Measurements from ENCODE around the gene STARD7.
A peak's percentile ranks its signal among the peaks of the same experiment; 100 is the strongest.

Gene STARD7

DNA sequence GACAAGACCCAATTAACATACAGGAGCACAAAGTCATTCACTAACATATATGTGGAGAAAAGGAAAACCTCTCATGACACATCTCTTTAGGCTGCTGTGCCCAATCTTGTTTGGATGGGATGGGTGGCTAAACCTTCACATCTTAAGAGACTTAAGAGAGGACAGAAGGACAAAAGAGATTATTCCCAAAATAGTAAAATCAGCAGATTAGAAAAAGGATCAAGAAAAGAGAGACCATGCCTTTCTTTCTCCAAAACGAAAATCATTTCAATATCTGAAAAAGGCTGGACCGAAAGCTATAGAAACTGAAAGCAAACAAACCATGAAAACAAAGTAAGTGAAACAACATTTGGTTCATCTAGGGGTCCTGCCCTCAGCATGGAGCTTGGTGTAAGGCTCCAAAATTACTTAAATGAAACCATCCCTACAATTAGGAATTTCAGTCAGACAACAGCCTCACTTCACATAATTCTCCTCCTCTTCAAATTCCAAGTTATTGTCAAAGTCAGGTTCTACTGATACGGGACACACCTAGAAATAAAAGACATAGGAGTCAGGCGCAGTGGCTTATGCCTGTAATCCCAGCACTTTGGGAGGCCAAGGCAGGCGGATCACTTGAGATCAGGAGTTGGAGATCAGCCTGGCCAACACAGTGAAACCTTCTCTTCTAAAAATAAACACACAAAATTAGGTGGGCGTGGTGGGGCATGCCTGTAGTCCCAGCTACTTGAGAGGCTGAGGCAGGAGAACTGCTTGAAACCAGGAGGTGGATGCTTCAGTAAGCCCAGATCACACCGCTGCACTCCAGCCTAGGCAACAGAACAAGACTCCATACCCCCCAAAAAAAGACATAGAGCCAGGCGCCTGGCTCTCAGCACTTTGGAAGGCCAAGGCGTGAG, 5.2 kb downstream of the STARD7 start:
- Histone ChIP-seq H3K36me3 (ENCODE audit: insufficient read depth) (no peaks in the 10 kb centered on the region), H2AFZ (ENCODE audit: low read depth) (no peak overlapping the region), H3K4me3 (IDR thresholded peaks at IDR 0.05; ENCODE audit: insufficient read depth, low read depth, low read length) (peak overlapping the region; percentile 75), H3K9ac (no peak overlapping the region), H3K27ac (peak overlapping the region; percentile 19; the same call in 1 of the 2 replicates), H3K4me1 (ENCODE audit: low read depth, poor library complexity, severe bottlenecking) (peaks cover 75% of the 10 kb centered on the region), H3K79me2 (ENCODE audit: insufficient read depth, low read depth) (peaks cover 97% of the 10 kb centered on the region), H3K4me2 (peak overlapping the region; percentile 80), H4K20me1 (ENCODE audit: insufficient read depth) (peaks cover 68% of the 10 kb centered on the region), H3K27me3 (ENCODE audit: insufficient read depth, low read depth) (no peaks in the 10 kb centered on the region)
- TF ChIP-seq, protein P1, sequence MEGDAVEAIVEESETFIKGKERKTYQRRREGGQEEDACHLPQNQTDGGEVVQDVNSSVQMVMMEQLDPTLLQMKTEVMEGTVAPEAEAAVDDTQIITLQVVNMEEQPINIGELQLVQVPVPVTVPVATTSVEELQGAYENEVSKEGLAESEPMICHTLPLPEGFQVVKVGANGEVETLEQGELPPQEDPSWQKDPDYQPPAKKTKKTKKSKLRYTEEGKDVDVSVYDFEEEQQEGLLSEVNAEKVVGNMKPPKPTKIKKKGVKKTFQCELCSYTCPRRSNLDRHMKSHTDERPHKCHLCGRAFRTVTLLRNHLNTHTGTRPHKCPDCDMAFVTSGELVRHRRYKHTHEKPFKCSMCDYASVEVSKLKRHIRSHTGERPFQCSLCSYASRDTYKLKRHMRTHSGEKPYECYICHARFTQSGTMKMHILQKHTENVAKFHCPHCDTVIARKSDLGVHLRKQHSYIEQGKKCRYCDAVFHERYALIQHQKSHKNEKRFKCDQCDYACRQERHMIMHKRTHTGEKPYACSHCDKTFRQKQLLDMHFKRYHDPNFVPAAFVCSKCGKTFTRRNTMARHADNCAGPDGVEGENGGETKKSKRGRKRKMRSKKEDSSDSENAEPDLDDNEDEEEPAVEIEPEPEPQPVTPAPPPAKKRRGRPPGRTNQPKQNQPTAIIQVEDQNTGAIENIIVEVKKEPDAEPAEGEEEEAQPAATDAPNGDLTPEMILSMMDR (conservative IDR thresholded peaks at IDR 0.05; ENCODE audit: low read depth, low read length), result no peak

DNA sequence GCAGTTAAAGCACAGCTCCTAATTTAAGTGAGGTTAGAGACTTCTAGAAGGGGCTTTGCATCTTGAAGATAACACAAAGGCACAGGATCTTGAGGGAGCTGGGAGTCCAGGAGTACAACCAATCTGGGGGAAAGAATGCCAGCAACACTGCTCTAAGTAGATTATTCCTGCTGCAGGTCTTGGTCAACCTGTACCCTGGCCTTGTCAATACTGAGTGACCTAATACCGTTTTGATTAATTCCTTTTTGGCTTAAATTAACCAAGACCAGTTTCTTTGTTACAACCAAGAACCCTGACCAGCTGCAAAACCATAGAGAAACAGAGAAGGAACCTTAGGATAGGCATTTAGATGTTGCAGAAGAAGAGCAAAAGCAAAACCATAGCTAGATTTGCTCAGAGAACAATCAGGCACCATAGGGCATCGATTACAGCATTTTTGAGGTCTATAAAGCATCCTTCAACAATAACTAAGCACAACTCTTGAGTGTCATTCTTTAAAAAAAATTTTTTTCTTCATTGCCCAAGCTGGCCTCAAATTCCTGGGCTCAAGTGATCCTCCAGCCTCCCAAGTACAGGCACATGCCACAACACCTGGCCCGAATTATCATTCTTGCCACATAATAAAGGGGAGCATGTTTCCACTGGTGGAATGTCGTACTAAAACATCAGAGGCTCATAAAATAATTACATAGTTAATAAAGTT, 6.3 kb downstream of the STARD7 start:
- no peak overlapping the region for H3K9ac ChIP-seq
- peaks cover 75% of the 10 kb centered on the region for H3K4me1 ChIP-seq (ENCODE audit: low read depth, poor library complexity, severe bottlenecking)
- H3K36me3 ChIP-seq (ENCODE audit: insufficient read depth), result no peaks in the 10 kb centered on the region; the same call in 1 of the 2 replicates
- peaks cover 71% of the 10 kb centered on the region for H4K20me1 ChIP-seq (ENCODE audit: insufficient read depth)
- no peak overlapping the region for H3K4me3 ChIP-seq (IDR thresholded peaks at IDR 0.05; ENCODE audit: insufficient read depth, low read depth, low read length)
- TF ChIP-seq, protein P1 (conservative IDR thresholded peaks at IDR 0.05; ENCODE audit: low read depth, low read length), result no peak
- no peaks in the 10 kb centered on the region for H3K27me3 ChIP-seq (ENCODE audit: insufficient read depth, low read depth)
- H3K27ac ChIP-seq, result no peak overlapping the region; the same call in 1 of the 2 replicates
- H2AFZ ChIP-seq (ENCODE audit: low read depth), result no peak overlapping the region
- peaks cover 100% of the 10 kb centered on the region for H3K79me2 ChIP-seq (ENCODE audit: insufficient read depth, low read depth)
- H3K4me2 ChIP-seq, result peak overlapping the region; percentile 80; the same call in 1 of the 2 replicates

DNA sequence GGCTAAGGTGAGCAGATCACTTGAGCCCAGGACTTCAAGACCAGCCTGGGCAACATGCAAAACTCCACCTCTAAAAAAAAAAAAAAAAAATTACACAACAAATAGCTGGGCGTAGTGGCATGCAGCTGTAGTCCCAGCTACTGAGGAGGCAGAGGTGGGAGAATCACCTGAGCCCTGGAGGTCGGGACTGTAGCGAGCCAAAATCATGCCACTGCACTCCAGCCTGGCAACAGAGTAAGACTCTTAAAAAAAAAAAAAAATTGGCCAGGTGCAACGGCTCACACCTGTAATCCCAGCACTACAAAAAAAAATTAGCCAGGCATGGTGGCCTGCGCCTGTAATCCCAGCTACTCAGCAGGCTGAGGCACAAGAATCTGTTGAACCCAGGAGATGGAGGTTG, 7.3 kb downstream of the STARD7 start:
- TF ChIP-seq, protein P1 (conservative IDR thresholded peaks at IDR 0.05; ENCODE audit: low read depth, low read length), result no peak
- Histone ChIP-seq H4K20me1 (ENCODE audit: insufficient read depth) (peaks cover 65% of the 10 kb centered on the region), H3K4me1 (ENCODE audit: low read depth, poor library complexity, severe bottlenecking) (peaks cover 68% of the 10 kb centered on the region)

DNA sequence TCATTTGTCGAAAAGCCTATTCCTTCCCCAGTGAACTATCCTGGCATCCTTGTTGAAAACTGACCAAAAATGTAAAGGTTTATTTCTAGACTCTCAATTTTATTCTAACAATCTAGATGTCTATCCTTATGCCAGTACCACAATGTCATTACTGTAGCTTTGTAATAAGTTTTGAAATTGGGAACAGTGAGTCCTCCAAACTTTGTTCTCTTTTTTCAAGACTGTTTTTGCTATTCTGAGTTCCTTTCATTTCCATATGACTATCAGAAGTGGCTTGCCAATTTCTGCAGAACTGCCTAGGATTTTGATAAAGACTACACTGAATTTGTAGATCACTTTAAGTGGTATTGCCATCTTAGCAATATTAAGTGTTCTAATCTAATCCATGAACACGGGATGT, 9.7 kb downstream of the STARD7 start:
- Histone ChIP-seq H3K4me1 (ENCODE audit: low read depth, poor library complexity, severe bottlenecking) (peaks cover 44% of the 10 kb centered on the region), H3K36me3 (ENCODE audit: insufficient read depth) (peaks cover 11% of the 10 kb centered on the region; the same call in 1 of the 2 replicates), H3K79me2 (ENCODE audit: insufficient read depth, low read depth) (peaks cover 91% of the 10 kb centered on the region), H2AFZ (ENCODE audit: low read depth) (no peak overlapping the region), H3K4me3 (IDR thresholded peaks at IDR 0.05; ENCODE audit: insufficient read depth, low read depth, low read length) (no peak overlapping the region), H3K27me3 (ENCODE audit: insufficient read depth, low read depth) (no peaks in the 10 kb centered on the region), H3K4me2 (no peak overlapping the region), H4K20me1 (ENCODE audit: insufficient read depth) (peaks cover 62% of the 10 kb centered on the region), H3K9ac (no peak overlapping the region), H3K27ac (no peak overlapping the region)
- TF ChIP-seq, protein P1 (conservative IDR thresholded peaks at IDR 0.05; ENCODE audit: low read depth, low read length), result no peak

More for the DNA sequence above, 7.3 kb downstream of the STARD7 start:
- Histone ChIP-seq H3K27me3 (ENCODE audit: insufficient read depth, low read depth) (no peaks in the 10 kb centered on the region), H3K36me3 (ENCODE audit: insufficient read depth) (no peaks in the 10 kb centered on the region; the same call in 1 of the 2 replicates), H3K79me2 (ENCODE audit: insufficient read depth, low read depth) (peaks cover 100% of the 10 kb centered on the region), H2AFZ (ENCODE audit: low read depth) (no peak overlapping the region), H3K4me2 (no peak overlapping the region; the same call in 1 of the 2 replicates), H3K27ac (no peak overlapping the region), H3K9ac (no peak overlapping the region), H3K4me3 (IDR thresholded peaks at IDR 0.05; ENCODE audit: insufficient read depth, low read depth, low read length) (no peak overlapping the region)

Data from KMS-11 (cell line).